ENCODE measurements around the gene RASGRP4. TPM values are rescaled to one million over a fixed set of nuclear protein-coding genes. Genes with fewer than 3 reads are reported as not detected.
A peak's percentile ranks its signal among the peaks of the same experiment; 100 is the strongest.

The RASGRP4 gene
- polyA plus RNA-seq, 2 of the 4 experiments (the other 2 are of a cell fraction), result 0.22 to 0.30 TPM

- no peak overlapping the region for H3K27ac ChIP-seq
- POLR2A ChIA-PET, result interaction anchor here (0.5 to 2.5 kb wide), 4 partner anchors 8 to 779 kb away, joined by 3 to 28 read pairs (median 6); partner anchors contain the start of genes C19orf33 and PSMD8
- ATAC-seq (no peak), DNase-seq (ENCODE audit: low read depth in 1 of 2, low spot score in 1 of 2) (no peak), FAIRE-seq (peak; percentile 88)
- CTCF ChIA-PET, result interaction anchor here (0.8 to 12.4 kb wide), 21 partner anchors 8 to 485 kb away, joined by 3 to 254 read pairs (median 8); partner anchors contain the start of genes C19orf33, CATSPERG, FAM98C and PSMD8
- H3K4me3 ChIP-seq, result no peak overlapping the region
- TF ChIP-seq CEBPB (IDR thresholded peaks at IDR 0.05) (no peak), ZC3H11A (IDR thresholded peaks at IDR 0.05) (no peak), USF2 (IDR thresholded peaks at IDR 0.05) (no peak), EHF (CRISPR knock-in tag; IDR thresholded peaks at IDR 0.05) (no peak), EHMT2 (IDR thresholded peaks at IDR 0.05; ENCODE audit: low read depth) (no peak), E2F6 (IDR thresholded peaks at IDR 0.05; ENCODE audit: borderline replicate concordance, low read depth) (no peak), ZSCAN20 (CRISPR knock-in tag; IDR thresholded peaks at IDR 0.05) (no peak), NPAS2 (CRISPR knock-in tag; IDR thresholded peaks at IDR 0.05; ENCODE audit: borderline replicate concordance) (no peak), REST (IDR thresholded peaks at IDR 0.05) (no peak), HOXA7 (CRISPR knock-in tag; IDR thresholded peaks at IDR 0.05) (no peak), HDAC2 (IDR thresholded peaks at IDR 0.05) (no peak), MAX (IDR thresholded peaks at IDR 0.05) (no peak), CTCF (IDR thresholded peaks at IDR 0.05) (no peak)
- no peak overlapping the region for H3K4me2 ChIP-seq
- peaks cover 7% of the 10 kb centered on the region for H3K4me1 ChIP-seq
- WGBS (ENCODE audit: missing lambda C conversion rate), result 93% methylated on average over 2 of the region's 2 CpGs
- no peaks in the 10 kb centered on the region for H3K9me3 ChIP-seq
Measured at GRCh38 chr19:38383743-38384142, 42.3 kb downstream of the RASGRP4 start.

- no peak for ATAC-seq
- FAIRE-seq, result no peak
- TF ChIP-seq HOXA7 (CRISPR knock-in tag; IDR thresholded peaks at IDR 0.05) (no peak), MAX (IDR thresholded peaks at IDR 0.05) (no peak), MAZ (IDR thresholded peaks at IDR 0.05; ENCODE audit: borderline replicate concordance, low read depth, low read length) (no peak), REST (IDR thresholded peaks at IDR 0.05) (no peak), ATOH8 (CRISPR knock-in tag; IDR thresholded peaks at IDR 0.05; ENCODE audit: low read depth) (no peak), CBX2 (IDR thresholded peaks at IDR 0.05; ENCODE audit: borderline replicate concordance, low read depth) (no peak), ZFP36 (IDR thresholded peaks at IDR 0.05; ENCODE audit: borderline replicate concordance, partially characterized antibody) (no peak), ZNF302 (CRISPR knock-in tag; IDR thresholded peaks at IDR 0.05) (no peak), RCOR1 (IDR thresholded peaks at IDR 0.05; ENCODE audit: low read depth, low read length) (no peak), CHD4 (IDR thresholded peaks at IDR 0.05; ENCODE audit: borderline replicate concordance) (no peak)
- POLR2A ChIA-PET, result interaction anchor here (1.5 kb wide), 1 partner anchor 9 kb away, joined by 4 read pairs; the partner anchor contains the start of gene PSMD8
- Histone ChIP-seq H3K4me1 (peaks cover 6% of the 10 kb centered on the region), H3K27ac (no peak overlapping the region), H3K9me3 (no peaks in the 10 kb centered on the region), H3K4me3 (no peak overlapping the region), H3K4me2 (no peak overlapping the region)
- DNase-seq (ENCODE audit: low read depth in 1 of 2, low spot score in 1 of 2), result no peak
- WGBS (ENCODE audit: missing lambda C conversion rate), result 91% methylated on average over 10 of the region's 10 CpGs
- CTCF ChIA-PET, result interaction anchor here (0.6 to 4.9 kb wide), 6 partner anchors 10 to 153 kb away, joined by 3 to 61 read pairs (median 10); partner anchors contain the start of gene FAM98C
Measured at GRCh38 chr19:38383184-38383583, 42.8 kb downstream of the RASGRP4 start.

Data from A549 (cell line).